ENCODE measurements around the gene USP11. TPM values are rescaled to one million over a fixed set of nuclear protein-coding genes. Genes with fewer than 3 reads are reported as not detected.

The USP11 gene
- total and polyA plus RNA-seq, 2 of the 8 experiments (the other 6 are each of a cell fraction or from before 2014, with no cell fraction given): 40.9 to 84.0 TPM

GRCh38 chrX:47226531-47227333 is 6.1 kb upstream of the USP11 start (continued):
- no peak for TF ChIP-seq SP4 (IDR thresholded peaks at IDR 0.05; ENCODE audit: low read length)
- TF ChIP-seq SIRT6 (IDR thresholded peaks at IDR 0.05; ENCODE audit: low read length): no peak
- TF ChIP-seq CTBP2 (IDR thresholded peaks at IDR 0.05; ENCODE audit: borderline replicate concordance, insufficient read depth, insufficient read length, low read length): no peak
- TF ChIP-seq CTCF (IDR thresholded peaks at IDR 0.05; ENCODE audit: control extremely low read depth in 1 of 3, insufficient read depth in 1 of 3, low read depth in 1 of 3, low read length in 3 of 3): no peak

Data from H1 (cell line).